ENCODE measurements around the gene ARHGAP31. TPM values are rescaled to one million over a fixed set of nuclear protein-coding genes. Genes with fewer than 3 reads are reported as not detected.

Gene ARHGAP31
- total and polyA plus RNA-seq, 2 of the 8 experiments (the other 6 are each of a cell fraction or from before 2014, with no cell fraction given), result 1.1 to 7.6 TPM

DNA sequence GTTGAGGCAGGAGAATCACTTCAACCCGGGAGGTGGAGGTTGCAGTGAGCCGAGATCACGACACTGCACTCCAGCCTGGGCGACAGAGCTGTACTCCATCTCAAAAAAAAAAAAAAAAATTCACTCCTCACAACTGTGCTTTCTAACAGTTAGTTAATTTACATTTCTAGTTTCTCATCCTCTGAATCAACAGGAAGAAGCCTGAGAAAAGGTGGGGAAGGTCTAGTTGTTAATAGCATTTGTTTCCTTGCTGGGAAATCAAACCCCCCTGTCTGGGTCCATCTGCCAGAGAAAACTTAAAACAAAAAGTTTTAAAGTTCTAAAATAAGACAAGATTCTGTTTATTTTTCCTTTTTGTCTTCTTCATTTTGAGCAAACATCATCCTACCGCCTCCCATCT, 106.9 kb downstream of the ARHGAP31 start:
- Histone ChIP-seq H2AFZ (ENCODE audit: low read length) (no peak overlapping the region), H3K27me3 (replicated peaks in 1 of 4; ENCODE audit: control insufficient read depth in 3 of 4, extremely low read depth in 1 of 4, insufficient read depth in 3 of 4, low read length in 3 of 4) (no peaks in the 10 kb centered on the region), H2BK12ac (ENCODE audit: low read depth, low read length) (no peak overlapping the region), H3K4ac (replicated peaks; ENCODE audit: insufficient read length, low read depth, low read length) (no peak overlapping the region), H3K4me3 (ENCODE audit: extremely low read depth in 1 of 4, insufficient read depth in 2 of 4, low read depth in 3 of 4, low read length in 4 of 4) (no peak overlapping the region), H3K9me3 (ENCODE audit: insufficient read depth in 2 of 2, low read depth in 1 of 2, low read length in 1 of 2) (no peaks in the 10 kb centered on the region), H4K8ac (ENCODE audit: extremely low read depth, insufficient read depth, low read length) (no peak overlapping the region), H2AK5ac (ENCODE audit: low read depth, low read length) (no peak overlapping the region), H3K36me3 (ENCODE audit: control insufficient read depth in 2 of 4, insufficient read depth in 4 of 4, low read length in 3 of 4) (no peaks in the 10 kb centered on the region), H2BK15ac (ENCODE audit: low read length) (no peak overlapping the region), H3K14ac (ENCODE audit: insufficient read length) (no peak overlapping the region), H3K18ac (ENCODE audit: extremely low read depth, low read length) (no peak overlapping the region), H4K91ac (replicated peaks; ENCODE audit: insufficient read length, low read length) (no peak overlapping the region), H3K27ac (ENCODE audit: low read depth, low read length) (no peak overlapping the region), H3K79me1 (ENCODE audit: low read depth, low read length) (no peaks in the 10 kb centered on the region; the same call in 1 of the 2 replicates), H3K4me2 (ENCODE audit: insufficient read depth in 1 of 2, low read depth in 2 of 2, low read length in 2 of 2) (no peak overlapping the region), H3K79me2 (ENCODE audit: control insufficient read depth in 1 of 2, insufficient read depth in 2 of 2, low read length in 2 of 2) (no peaks in the 10 kb centered on the region), H4K20me1 (replicated peaks in 1 of 2; ENCODE audit: control insufficient read depth in 1 of 2, insufficient read depth in 2 of 2, low read length in 2 of 2) (no peaks in the 10 kb centered on the region), H3K56ac (replicated peaks; ENCODE audit: insufficient read length, low read depth, low read length) (no peak overlapping the region), H2BK20ac (ENCODE audit: low read length) (no peak overlapping the region), H3K23ac (ENCODE audit: insufficient read length) (no peak overlapping the region), H3K4me1 (replicated peaks in 1 of 4; ENCODE audit: control insufficient read depth in 3 of 4, insufficient read depth in 4 of 4, low read length in 3 of 4) (peaks cover 3 to 18% (median 11%) of the 10 kb centered on the region in 4 experiments), H2BK120ac (replicated peaks; ENCODE audit: low read depth, low read length) (no peak overlapping the region), H3K23me2 (ENCODE audit: low read depth, low read length) (no peaks in the 10 kb centered on the region), H3K9ac (replicated peaks in 1 of 4; ENCODE audit: extremely low read depth in 1 of 4, low read depth in 3 of 4, low read length in 3 of 4) (no peak overlapping the region), H4K5ac (ENCODE audit: insufficient read length, low read depth, low read length) (no peak overlapping the region), H2BK5ac (ENCODE audit: low read depth, low read length) (no peak overlapping the region)
- FAIRE-seq (no peak), DNase-seq (ENCODE audit: low read depth in 1 of 2, low spot score in 2 of 2) (no peak)
- 87% methylated on average over 4 of the region's 5 CpGs; no CpG with 5 or more reads in 1 of the 2 experiments for WGBS, 2 experiments (ENCODE audit: extremely low coverage in 1 of 2, insufficient coverage in 1 of 2, insufficient read length in 1 of 2, insufficient replicate concordance in 2 of 2, low coverage in 1 of 2, low lambda C conversion rate in 2 of 2, missing lambda C conversion rate in 1 of 2)
- ChIA-PET POLR2A (ENCODE audit: partially characterized antibody) (no interaction called here), CTCF (ENCODE audit: partially characterized antibody) (no interaction called here)
- TF ChIP-seq CEBPB (IDR thresholded peaks at IDR 0.05; ENCODE audit: low read depth, low read length), result no peak
- TF ChIP-seq JUN (IDR thresholded peaks at IDR 0.05; ENCODE audit: low read depth, low read length), result no peak
- no peak for TF ChIP-seq RBBP5 (IDR thresholded peaks at IDR 0.05; ENCODE audit: borderline replicate concordance, low read depth, low read length)
- no peak for TF ChIP-seq HDAC2 (IDR thresholded peaks at IDR 0.05; ENCODE audit: borderline replicate concordance in 1 of 2, low read depth in 2 of 2, low read length in 2 of 2)
- no peak for TF ChIP-seq TEAD4 (IDR thresholded peaks at IDR 0.05; ENCODE audit: low read depth, low read length)
- TF ChIP-seq E2F6 (IDR thresholded peaks at IDR 0.05), result no peak
- no peak for TF ChIP-seq MAFK (IDR thresholded peaks at IDR 0.05; ENCODE audit: low read depth, low read length)
- TF ChIP-seq CTCF (IDR thresholded peaks at IDR 0.05; ENCODE audit: control extremely low read depth in 1 of 3, insufficient read depth in 1 of 3, low read depth in 1 of 3, low read length in 3 of 3), result no peak
- TF ChIP-seq RFX5 (IDR thresholded peaks at IDR 0.05; ENCODE audit: borderline replicate concordance, low read depth, low read length), result no peak
- no peak for TF ChIP-seq SIRT6 (IDR thresholded peaks at IDR 0.05; ENCODE audit: low read length)
- no peak for TF ChIP-seq EP300 (IDR thresholded peaks at IDR 0.05; ENCODE audit: borderline replicate concordance in 1 of 2, low read depth in 2 of 2, low read length in 2 of 2)

Measured in H1 (cell line).